Measurements from ENCODE around the gene KLF5. TPM values are rescaled to one million over a fixed set of nuclear protein-coding genes. Genes with fewer than 3 reads are reported as not detected.
"Not testable (repeated sequence)": the region's sequence is repeated elsewhere in the genome, so short reads cannot be mapped to it uniquely, and the experiment has no call there.

KLF5 gene
- total and polyA plus RNA-seq, 10 of the 15 experiments (the other 5 are each of a cell fraction or from before 2014, with no cell fraction given): 0.43 to 5.2 (median 1.0) TPM

GRCh38 chr13:73048615-73049014, 10.2 kb upstream of the KLF5 start:
- H4K20me1 ChIP-seq (ENCODE audit: control insufficient read depth, insufficient read depth); in situ Hi-C loops (cut with MboI); ATAC-seq; SMC1A ChIA-PET (ENCODE audit: uncharacterized antibody, unreplicated experiment); H3K9me3 ChIP-seq (replicated peaks; ENCODE audit: control insufficient read depth, insufficient read depth, low read length); FAIRE-seq; H3K4me3 ChIP-seq; H3K9ac ChIP-seq (ENCODE audit: control insufficient read depth, insufficient read depth, low read length); intact Hi-C loops (cut with micrococcal nuclease; ENCODE audit: unreplicated experiment); BruUV-seq (replicated peaks); H3K4me1 ChIP-seq (ENCODE audit: control insufficient read depth, insufficient read depth, low read length); RAD21 ChIA-PET (ENCODE audit: unreplicated experiment); H3K36me3 ChIP-seq (ENCODE audit: control insufficient read depth in 2 of 2, insufficient read depth in 2 of 2, low read length in 1 of 2); H3K27ac ChIP-seq (ENCODE audit: control insufficient read depth, insufficient read depth); H3K4me2 ChIP-seq (ENCODE audit: control insufficient read depth, insufficient read depth); DNase-seq (ENCODE audit: low read depth, low spot score); H3K79me2 ChIP-seq (ENCODE audit: control insufficient read depth, insufficient read depth, low read length); H3K27me3 ChIP-seq (replicated peaks in 1 of 2; ENCODE audit: control insufficient read depth in 2 of 2, insufficient read depth in 2 of 2, low read length in 1 of 2); H2AFZ ChIP-seq (ENCODE audit: control insufficient read depth, low read depth, low read length): not testable (repeated sequence)
- ChIA-PET POLR2A (interaction anchor here (0.6 kb wide), 1 partner anchor 610 kb away, joined by 3 read pairs; no protein-coding TSS in a partner anchor), CTCF (interaction anchor here (0.6 kb wide), 2 partner anchors 501 to 1258 kb away, joined by 3 read pairs; no protein-coding TSS in a partner anchor)
- WGBS (ENCODE audit: insufficient coverage, insufficient replicate concordance, low lambda C conversion rate, missing lambda C conversion rate): 0% methylated on average over 2 of the region's 2 CpGs

GRCh38 chr13:73054712-73055111, 4.1 kb upstream of the KLF5 start:
- BruUV-seq (replicated peaks): no TSS peak
- 49% methylated on average over 5 of the region's 5 CpGs for WGBS (ENCODE audit: insufficient coverage, insufficient replicate concordance, low lambda C conversion rate, missing lambda C conversion rate)
- Histone ChIP-seq H3K27me3 (replicated peaks in 1 of 2; ENCODE audit: control insufficient read depth in 2 of 2, insufficient read depth in 2 of 2, low read length in 1 of 2) (no peaks in the 10 kb centered on the region), H3K4me2 (ENCODE audit: control insufficient read depth, insufficient read depth) (no peak overlapping the region), H3K4me1 (ENCODE audit: control insufficient read depth, insufficient read depth, low read length) (peaks cover 3% of the 10 kb centered on the region; the same call in 1 of the 2 replicates), H3K36me3 (ENCODE audit: control insufficient read depth in 2 of 2, insufficient read depth in 2 of 2, low read length in 1 of 2) (no peaks in the 10 kb centered on the region), H3K9ac (ENCODE audit: control insufficient read depth, insufficient read depth, low read length) (no peak overlapping the region), H2AFZ (ENCODE audit: control insufficient read depth, low read depth, low read length) (no peak overlapping the region), H4K20me1 (ENCODE audit: control insufficient read depth, insufficient read depth) (no peaks in the 10 kb centered on the region), H3K27ac (ENCODE audit: control insufficient read depth, insufficient read depth) (no peak overlapping the region), H3K9me3 (replicated peaks; ENCODE audit: control insufficient read depth, insufficient read depth, low read length) (no peaks in the 10 kb centered on the region), H3K79me2 (ENCODE audit: control insufficient read depth, insufficient read depth, low read length) (no peaks in the 10 kb centered on the region), H3K4me3 (no peak overlapping the region)
- ATAC-seq (no peak), FAIRE-seq (no peak), DNase-seq (ENCODE audit: low read depth, low spot score) (no peak)
- in situ Hi-C loops (cut with MboI) (no loop called here), intact Hi-C loops (cut with micrococcal nuclease; ENCODE audit: unreplicated experiment) (no loop called here)
- CTCF ChIA-PET: interaction anchor here (0.5 kb wide), 1 partner anchor 94 kb away, joined by 3 read pairs; no protein-coding TSS in a partner anchor
- TF ChIP-seq E2F4 (IDR thresholded peaks at IDR 0.05; ENCODE audit: low read depth, low read length) (no peak), USF2 (IDR thresholded peaks at IDR 0.05; ENCODE audit: borderline replicate concordance, low read depth, low read length) (no peak), CREM (IDR thresholded peaks at IDR 0.05; ENCODE audit: low read depth) (no peak), JUNB (IDR thresholded peaks at IDR 0.05) (no peak), ATF2 (IDR thresholded peaks at IDR 0.05; ENCODE audit: low read length) (no peak), IKZF1 (conservative IDR thresholded peaks at IDR 0.05) (no peak), ZNF217 (IDR thresholded peaks at IDR 0.05) (no peak), ZBTB33 (IDR thresholded peaks at IDR 0.05) (no peak), SIX5 (IDR thresholded peaks at IDR 0.05; ENCODE audit: low read depth, low read length, severe bottlenecking) (no peak), FOXM1 (IDR thresholded peaks at IDR 0.05; ENCODE audit: low read depth, low read length) (no peak)
- SMC1A ChIA-PET (ENCODE audit: uncharacterized antibody, unreplicated experiment): no interaction called here
- POLR2A ChIA-PET: no interaction called here
- RAD21 ChIA-PET (ENCODE audit: unreplicated experiment): no interaction called here

All from GM12878 (cell line).